ENCODE results near the gene STYXL2.
A peak's percentile ranks its signal among the peaks of the same experiment; 100 is the strongest.

STYXL2 gene

DNA sequence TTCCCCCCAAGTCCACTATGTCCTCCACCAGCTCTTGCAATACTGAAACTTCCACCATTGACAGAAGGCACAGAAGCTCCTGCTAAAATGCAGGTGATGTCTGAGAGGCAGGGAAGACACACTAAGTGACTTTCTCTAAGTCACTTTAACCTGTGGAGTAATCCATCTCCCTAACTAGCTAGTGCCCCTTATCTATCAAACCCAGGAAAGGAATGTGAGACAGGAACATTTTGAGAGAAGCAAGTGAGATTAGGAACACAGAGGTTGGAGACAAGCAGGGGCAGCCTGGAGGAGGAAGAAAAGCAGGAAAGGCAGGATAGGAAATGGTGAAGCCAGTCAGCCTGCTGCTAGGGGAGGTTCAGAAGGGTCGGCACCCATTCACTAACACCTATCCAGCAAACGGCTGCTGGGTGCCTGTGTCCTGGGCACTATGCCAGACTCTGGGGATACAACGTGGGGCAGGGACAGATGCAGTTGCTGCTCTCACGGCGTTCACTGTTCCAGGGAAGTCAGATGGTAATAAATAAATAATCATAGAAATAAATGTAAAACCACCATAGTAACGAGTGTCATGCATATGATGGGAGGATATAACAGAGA is 10.7 kb upstream of the STYXL2 start:
- Histone ChIP-seq H3K4me3 (ENCODE audit: low read depth, low read length) (no peak overlapping the region), H3K27me3 (peaks cover 32% of the 10 kb centered on the region), H3K36me3 (no peaks in the 10 kb centered on the region), H3K9me3 (no peaks in the 10 kb centered on the region), H3K4me1 (peaks cover 4% of the 10 kb centered on the region; the same call in 1 of the 2 replicates)
- TF ChIP-seq, protein P1, sequence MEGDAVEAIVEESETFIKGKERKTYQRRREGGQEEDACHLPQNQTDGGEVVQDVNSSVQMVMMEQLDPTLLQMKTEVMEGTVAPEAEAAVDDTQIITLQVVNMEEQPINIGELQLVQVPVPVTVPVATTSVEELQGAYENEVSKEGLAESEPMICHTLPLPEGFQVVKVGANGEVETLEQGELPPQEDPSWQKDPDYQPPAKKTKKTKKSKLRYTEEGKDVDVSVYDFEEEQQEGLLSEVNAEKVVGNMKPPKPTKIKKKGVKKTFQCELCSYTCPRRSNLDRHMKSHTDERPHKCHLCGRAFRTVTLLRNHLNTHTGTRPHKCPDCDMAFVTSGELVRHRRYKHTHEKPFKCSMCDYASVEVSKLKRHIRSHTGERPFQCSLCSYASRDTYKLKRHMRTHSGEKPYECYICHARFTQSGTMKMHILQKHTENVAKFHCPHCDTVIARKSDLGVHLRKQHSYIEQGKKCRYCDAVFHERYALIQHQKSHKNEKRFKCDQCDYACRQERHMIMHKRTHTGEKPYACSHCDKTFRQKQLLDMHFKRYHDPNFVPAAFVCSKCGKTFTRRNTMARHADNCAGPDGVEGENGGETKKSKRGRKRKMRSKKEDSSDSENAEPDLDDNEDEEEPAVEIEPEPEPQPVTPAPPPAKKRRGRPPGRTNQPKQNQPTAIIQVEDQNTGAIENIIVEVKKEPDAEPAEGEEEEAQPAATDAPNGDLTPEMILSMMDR (IDR thresholded peaks at IDR 0.05; ENCODE audit: low read depth, low read length), result no peak
- DNase-seq, result peak; percentile 66

- Histone ChIP-seq H3K4me1 (peaks cover 4% of the 10 kb centered on the region; the same call in 1 of the 2 replicates), H3K27me3 (peaks cover 27% of the 10 kb centered on the region), H3K36me3 (no peaks in the 10 kb centered on the region), H3K4me3 (ENCODE audit: low read depth, low read length) (no peak overlapping the region), H3K9me3 (no peaks in the 10 kb centered on the region)
- DNase-seq, result no peak
- TF ChIP-seq, protein P1 (IDR thresholded peaks at IDR 0.05; ENCODE audit: low read depth, low read length), result no peak
Measured at GRCh38 chr1:167083871-167084270, 10.0 kb upstream of the STYXL2 start.

DNA sequence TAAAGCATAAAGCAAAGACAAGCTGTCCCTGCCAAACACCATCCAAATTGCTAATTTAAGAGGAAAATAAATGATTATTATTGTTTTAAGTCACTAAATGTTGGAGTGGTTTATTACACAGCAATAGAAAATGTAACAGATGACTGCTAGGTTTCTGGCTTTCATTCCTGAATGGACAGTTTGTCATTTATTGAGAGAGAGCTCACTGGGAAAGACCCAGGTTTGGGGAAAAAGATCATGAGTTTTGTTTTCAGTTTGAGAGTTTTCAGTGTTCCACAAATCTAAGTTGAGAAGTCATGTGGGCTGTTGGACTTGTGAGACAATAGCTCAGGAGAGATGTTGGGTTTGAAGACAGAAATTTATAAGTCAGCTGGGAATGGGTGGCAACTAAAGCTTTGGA is 9.1 kb upstream of the STYXL2 start:
- no peak overlapping the region for H3K4me3 ChIP-seq (ENCODE audit: low read depth, low read length)
- no peaks in the 10 kb centered on the region for H3K9me3 ChIP-seq
- H3K36me3 ChIP-seq, result no peaks in the 10 kb centered on the region
- no peak for DNase-seq
- H3K4me1 ChIP-seq, result peaks cover 4% of the 10 kb centered on the region; the same call in 1 of the 2 replicates
- TF ChIP-seq, protein P1 (IDR thresholded peaks at IDR 0.05; ENCODE audit: low read depth, low read length), result no peak
- peaks cover 21% of the 10 kb centered on the region for H3K27me3 ChIP-seq

GRCh38 chr1:167086033-167086432 is 7.8 kb upstream of the STYXL2 start:
- TF ChIP-seq, protein P1 (IDR thresholded peaks at IDR 0.05; ENCODE audit: low read depth, low read length), result no peak
- H3K9me3 ChIP-seq, result no peaks in the 10 kb centered on the region
- H3K4me1 ChIP-seq, result peaks cover 4% of the 10 kb centered on the region; the same call in 1 of the 2 replicates
- H3K36me3 ChIP-seq, result no peaks in the 10 kb centered on the region
- no peak overlapping the region for H3K4me3 ChIP-seq (ENCODE audit: low read depth, low read length)
- no peak for DNase-seq
- peaks cover 9% of the 10 kb centered on the region for H3K27me3 ChIP-seq

- H3K9me3 ChIP-seq, result no peaks in the 10 kb centered on the region
- H3K4me1 ChIP-seq, result peaks cover 4% of the 10 kb centered on the region; the same call in 1 of the 2 replicates
- no peaks in the 10 kb centered on the region for H3K36me3 ChIP-seq
- peaks cover 1% of the 10 kb centered on the region for H3K27me3 ChIP-seq
- DNase-seq, result no peak
- H3K4me3 ChIP-seq (ENCODE audit: low read depth, low read length), result no peak overlapping the region
- TF ChIP-seq, protein P1 (IDR thresholded peaks at IDR 0.05; ENCODE audit: low read depth, low read length), result no peak
Measured at GRCh38 chr1:167086768-167087167, 7.1 kb upstream of the STYXL2 start.

GRCh38 chr1:167088746-167089417 is 5.0 kb upstream of the STYXL2 start:
- TF ChIP-seq, protein P1 (IDR thresholded peaks at IDR 0.05; ENCODE audit: low read depth, low read length), result no peak
- no peak for DNase-seq

More at GRCh38 chr1:167088746-167089417, 5.0 kb upstream of the STYXL2 start:
- H3K27me3 ChIP-seq, result no peaks in the 10 kb centered on the region
- H3K4me3 ChIP-seq (ENCODE audit: low read depth, low read length), result no peak overlapping the region
- H3K4me1 ChIP-seq, result no peaks in the 10 kb centered on the region
- no peaks in the 10 kb centered on the region for H3K9me3 ChIP-seq
- H3K36me3 ChIP-seq, result no peaks in the 10 kb centered on the region
